ENCODE measurements around the gene SINHCAF. TPM values are rescaled to one million over a fixed set of nuclear protein-coding genes. Genes with fewer than 3 reads are reported as not detected.
A peak's percentile ranks its signal among the peaks of the same experiment; 100 is the strongest.

The SINHCAF gene
- total and polyA plus RNA-seq, 9 of the 15 experiments (the other 6 are each of a cell fraction or from before 2014, with no cell fraction given) = 73.2 to 185 (median 110) TPM

GRCh38 chr12:31272607-31273225, 53.2 kb downstream of the SINHCAF start:
- no peak overlapping the region for H3K9ac ChIP-seq (ENCODE audit: insufficient read depth in 1 of 2, low read depth in 2 of 2, low read length in 2 of 2)
- 79% methylated on average over 4 of the region's 4 CpGs for WGBS (ENCODE audit: insufficient coverage, low coverage, missing lambda C conversion rate)
- BruUV-seq (replicated peaks) = TSS peak; percentile 8
- peaks cover 22% of the 10 kb centered on the region; the same call in 2 of the 3 replicates for H3K36me3 ChIP-seq (ENCODE audit: control insufficient read depth, insufficient read depth, low read length)
- DNase-seq (ENCODE audit: extremely low read depth in 1 of 4, low spot score in 3 of 4) (no peak), ATAC-seq (peak; percentile 20; the same call in 2 of the 3 replicates), FAIRE-seq (no peak)
- H3K4me3 ChIP-seq = no peak overlapping the region
- H3K4me1 ChIP-seq (replicated peaks in 1 of 2; ENCODE audit: control insufficient read depth in 2 of 2, insufficient read depth in 2 of 2, low read length in 2 of 2) = no peaks in the 10 kb centered on the region
- intact Hi-C loops (cut with micrococcal nuclease) = no loop called here
- no peaks in the 10 kb centered on the region for H3K27me3 ChIP-seq (ENCODE audit: control insufficient read depth in 2 of 2, insufficient read depth in 2 of 2, low read length in 2 of 2)
- ChIA-PET CTCF (ENCODE audit: low intra/inter-chr PET ratio) (interaction anchor here (0.7 to 1.5 kb wide), 4 partner anchors 11 to 425 kb away, joined by 4 to 16 read pairs (median 8); no protein-coding TSS in a partner anchor), POLR2A (no interaction called here)
- no peaks in the 10 kb centered on the region for H3K79me2 ChIP-seq (ENCODE audit: control insufficient read depth, insufficient read depth, low read length)
- H3K4me2 ChIP-seq (ENCODE audit: insufficient read depth, low read length) = no peak overlapping the region
- no peaks in the 10 kb centered on the region for H3K9me3 ChIP-seq (replicated peaks; ENCODE audit: control insufficient read depth, insufficient read depth, low read depth, low read length)
- H4K20me1 ChIP-seq (replicated peaks; ENCODE audit: control insufficient read depth, insufficient read depth, low read length) = 0 out of 2 replicates have a peak, but pooled peaks cover 2% of the 10 kb centered on the region
- no peak overlapping the region for H2AFZ ChIP-seq (ENCODE audit: low read depth, low read length)
- no peak overlapping the region for H3K27ac ChIP-seq (ENCODE audit: extremely low read depth, low read depth, low read length)
- H3K9me1 ChIP-seq (ENCODE audit: control insufficient read depth, insufficient read depth, low read length) = no peaks in the 10 kb centered on the region
- in situ Hi-C loops (cut with MboI) = no loop called here
- TF ChIP-seq FOXA1 (IDR thresholded peaks at IDR 0.05; ENCODE audit: borderline replicate concordance) = no peak
- TF ChIP-seq E2F6 (IDR thresholded peaks at IDR 0.05; ENCODE audit: borderline replicate concordance in 1 of 2, extremely low read depth in 1 of 2, insufficient read depth in 1 of 2, insufficient read length in 1 of 2, low read depth in 1 of 2, low read length in 1 of 2, poor library complexity in 1 of 2, severe bottlenecking in 1 of 2) = no peak
- TF ChIP-seq DMBX1 (CRISPR knock-in tag; IDR thresholded peaks at IDR 0.05; ENCODE audit: borderline replicate concordance) = no peak
- TF ChIP-seq ZBTB43 (CRISPR knock-in tag; IDR thresholded peaks at IDR 0.05) = no peak
- TF ChIP-seq PHB (CRISPR knock-in tag; IDR thresholded peaks at IDR 0.05) = no peak
- no peak for TF ChIP-seq CTCF (IDR thresholded peaks at IDR 0.05 in 2 of 3, conservative IDR thresholded peaks at IDR 0.05 in 1 of 3; ENCODE audit: insufficient read depth in 2 of 3, low read depth in 1 of 3, low read length in 3 of 3)
- no peak for TF ChIP-seq ASH1L (IDR thresholded peaks at IDR 0.05; ENCODE audit: borderline replicate concordance, low read depth, partially characterized antibody)
- TF ChIP-seq MYC (IDR thresholded peaks at IDR 0.05; ENCODE audit: low read depth, low read length) = no peak
- TF ChIP-seq MYC (CRISPR knock-in tag; IDR thresholded peaks at IDR 0.05; ENCODE audit: borderline replicate concordance, low read depth) = no peak
- no peak for TF ChIP-seq DDX20 (tag; IDR thresholded peaks at IDR 0.05; ENCODE audit: low read depth)
- no peak for TF ChIP-seq TFAM (CRISPR knock-in tag; conservative IDR thresholded peaks at IDR 0.05)
- no peak for TF ChIP-seq TCF7L2 (IDR thresholded peaks at IDR 0.05; ENCODE audit: low read depth, low read length)
- no peak for TF ChIP-seq HES1 (IDR thresholded peaks at IDR 0.05; ENCODE audit: low read depth)
- TF ChIP-seq NELFE (IDR thresholded peaks at IDR 0.05; ENCODE audit: insufficient read depth, insufficient read length) = no peak

Measured in K562 (cell line).